HL-60/S4 (cell line): Measurements from ENCODE around the gene SIGLEC8.
"Not testable (repeated sequence)": the region's sequence is repeated elsewhere in the genome, so short reads cannot be mapped to it uniquely, and the experiment has no call there.

Source experiments
- in situ Hi-C: fragments of 300-500 bp; cut with MboI; formaldehyde crosslinking; loops from 2 replicates; pipeline ENCODE4 v1.14.3; 2022; ENCODE audit warnings: low sequenced_read_pairs

Gene SIGLEC8

GRCh38 chr19:51458051-51458645 is at the start of gene SIGLEC8:
Gene SIGLEC8 (minus strand): TSS chr19:51458454. CDS start chr19:51458387, 67 bp downstream.
- in situ Hi-C loops: no loop called here

GRCh38 chr19:51507640-51508058 is 49.4 kb upstream of the SIGLEC8 start:
- in situ Hi-C loops: no loop called here

DNA sequence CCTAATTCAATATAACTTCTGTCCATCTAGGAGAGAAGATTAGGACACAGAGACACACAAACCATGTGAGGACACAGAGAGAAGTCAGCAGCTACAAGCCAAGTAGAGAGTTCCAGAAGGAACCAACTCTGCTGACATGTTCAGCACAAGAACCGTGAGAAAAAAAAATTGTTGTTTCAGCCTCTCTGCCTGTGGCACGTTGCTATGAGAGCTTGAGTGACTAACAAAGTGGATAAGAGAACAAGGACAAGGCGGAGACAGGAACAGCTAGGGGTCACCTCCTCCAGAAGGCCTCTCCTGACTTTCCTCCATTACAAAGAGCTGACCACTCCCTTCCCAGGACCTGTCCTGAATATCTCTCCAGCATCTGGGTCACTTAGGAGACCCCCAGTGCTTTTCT is 48.9 kb upstream of the SIGLEC8 start:
- in situ Hi-C loops: no loop called here

- in situ Hi-C loops: no loop called here
Observed at GRCh38 chr19:51505904-51506303, 47.6 kb upstream of the SIGLEC8 start.

DNA sequence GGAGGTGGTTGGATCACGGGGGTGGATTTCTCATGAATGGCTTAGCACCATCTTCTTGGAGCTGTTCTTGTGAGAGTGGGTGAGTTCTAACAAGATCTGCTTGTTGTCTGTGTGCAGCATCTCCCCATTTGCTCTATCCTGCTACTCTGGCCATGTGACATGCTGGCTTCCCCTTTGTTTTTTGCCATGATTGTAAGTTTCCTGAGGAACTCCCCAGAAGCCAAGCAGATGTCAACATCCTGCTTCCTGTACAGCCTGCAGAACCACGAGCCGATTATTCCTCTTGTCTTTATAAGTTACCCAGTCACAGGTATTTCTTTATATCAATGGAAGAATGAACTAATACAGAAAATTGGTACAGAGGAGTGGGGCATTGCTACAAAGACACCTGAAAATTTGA is 45.6 kb upstream of the SIGLEC8 start:
- in situ Hi-C loops: no loop called here

DNA sequence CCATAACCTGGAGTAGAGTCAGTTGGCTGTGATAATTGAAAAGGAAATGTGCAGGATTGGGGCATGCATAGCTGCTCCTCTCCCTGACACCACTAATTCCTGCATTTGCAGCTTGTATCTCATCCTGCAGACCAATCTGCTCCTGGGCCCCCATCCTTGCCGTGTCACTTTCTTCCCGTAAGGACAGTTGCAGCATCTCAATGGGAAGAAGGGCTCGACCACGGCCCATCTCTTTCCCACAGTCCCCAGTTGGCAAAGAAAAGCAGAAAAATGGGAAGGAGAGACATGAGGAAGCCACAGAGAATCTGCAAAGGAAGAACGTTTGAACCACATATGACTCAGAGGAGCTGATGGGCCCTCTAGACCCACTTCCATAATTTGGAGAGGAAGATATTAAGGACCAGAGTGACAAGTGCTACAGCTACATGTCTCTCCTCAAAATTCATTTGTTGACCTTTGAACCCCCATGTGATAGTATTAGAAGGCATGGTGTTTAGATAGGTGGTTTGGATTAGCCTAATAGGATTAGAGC is 45.1 kb upstream of the SIGLEC8 start:
- in situ Hi-C loops: no loop called here

DNA sequence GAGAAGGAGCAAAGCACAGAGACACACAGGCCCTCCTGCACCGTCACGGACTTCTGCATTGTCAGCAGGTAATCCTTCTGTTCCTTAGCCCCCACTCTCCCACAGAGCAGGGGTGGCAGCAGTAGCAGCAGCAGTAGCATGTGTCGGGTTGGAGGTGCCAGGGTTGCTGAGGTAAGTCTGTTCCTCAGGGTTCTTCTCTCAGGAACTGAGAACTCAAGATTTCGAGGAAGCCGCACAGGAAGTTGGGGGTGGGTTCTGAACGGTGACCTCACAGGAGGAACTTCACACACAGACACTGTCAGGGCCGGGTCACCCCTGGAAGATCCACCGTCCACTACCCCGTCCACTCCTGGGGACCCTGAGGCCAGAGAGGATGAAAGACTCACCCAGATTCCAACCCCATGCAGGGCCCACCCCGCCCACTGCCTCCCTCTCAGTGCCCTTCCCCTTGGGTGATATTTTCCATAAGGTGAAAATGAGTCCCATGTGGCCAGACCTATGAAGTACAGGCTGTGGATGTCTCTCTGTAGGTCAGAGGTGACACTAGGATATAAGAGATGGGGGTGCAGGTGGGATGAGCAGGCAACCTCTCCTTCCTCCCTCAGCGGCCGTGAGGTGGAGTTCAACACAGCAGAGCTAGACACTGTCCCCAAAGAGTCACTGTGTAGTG is 43.5 kb upstream of the SIGLEC8 start, which contains the start of gene SIGLEC12:
TSS of gene SIGLEC12 (minus strand) at position 207 of the 670 bp plus-strand sequence. CDS start at position 140, 67 bp downstream.
- in situ Hi-C loops: no loop called here

DNA sequence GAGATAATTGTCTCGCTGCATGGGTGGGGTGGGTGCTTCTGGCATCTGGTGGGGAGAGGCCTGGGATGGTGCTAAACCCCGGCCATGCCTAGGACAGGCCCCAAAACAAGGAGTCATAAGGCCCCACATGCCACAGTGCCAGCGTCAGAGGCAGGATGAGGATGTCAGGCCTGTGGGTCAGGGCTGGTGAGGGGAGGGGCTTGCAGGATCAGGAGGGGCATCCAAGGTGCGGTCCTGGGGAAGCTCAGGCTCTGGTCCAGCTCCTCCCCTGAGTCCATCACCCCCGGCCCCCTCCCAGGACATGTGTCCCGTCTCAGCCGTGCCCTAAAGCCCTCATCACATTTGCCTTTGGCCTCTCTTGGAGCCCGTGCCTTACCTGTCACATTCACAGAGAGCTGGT is 42.7 kb upstream of the SIGLEC8 start:
- in situ Hi-C loops: not testable (repeated sequence)

- in situ Hi-C loops: no loop called here
Observed at GRCh38 chr19:51497666-51498065, 39.4 kb upstream of the SIGLEC8 start.

- in situ Hi-C loops: no loop called here
Observed at GRCh38 chr19:51493776-51494175, 35.5 kb upstream of the SIGLEC8 start.

- in situ Hi-C loops: no loop called here
Observed at GRCh38 chr19:51491586-51491985, 33.3 kb upstream of the SIGLEC8 start.

GRCh38 chr19:51490676-51491075 is 32.4 kb upstream of the SIGLEC8 start:
- in situ Hi-C loops: no loop called here

GRCh38 chr19:51489113-51489512 is 30.9 kb upstream of the SIGLEC8 start:
- in situ Hi-C loops: no loop called here

GRCh38 chr19:51488491-51488890 is 30.2 kb upstream of the SIGLEC8 start:
- in situ Hi-C loops: no loop called here

DNA sequence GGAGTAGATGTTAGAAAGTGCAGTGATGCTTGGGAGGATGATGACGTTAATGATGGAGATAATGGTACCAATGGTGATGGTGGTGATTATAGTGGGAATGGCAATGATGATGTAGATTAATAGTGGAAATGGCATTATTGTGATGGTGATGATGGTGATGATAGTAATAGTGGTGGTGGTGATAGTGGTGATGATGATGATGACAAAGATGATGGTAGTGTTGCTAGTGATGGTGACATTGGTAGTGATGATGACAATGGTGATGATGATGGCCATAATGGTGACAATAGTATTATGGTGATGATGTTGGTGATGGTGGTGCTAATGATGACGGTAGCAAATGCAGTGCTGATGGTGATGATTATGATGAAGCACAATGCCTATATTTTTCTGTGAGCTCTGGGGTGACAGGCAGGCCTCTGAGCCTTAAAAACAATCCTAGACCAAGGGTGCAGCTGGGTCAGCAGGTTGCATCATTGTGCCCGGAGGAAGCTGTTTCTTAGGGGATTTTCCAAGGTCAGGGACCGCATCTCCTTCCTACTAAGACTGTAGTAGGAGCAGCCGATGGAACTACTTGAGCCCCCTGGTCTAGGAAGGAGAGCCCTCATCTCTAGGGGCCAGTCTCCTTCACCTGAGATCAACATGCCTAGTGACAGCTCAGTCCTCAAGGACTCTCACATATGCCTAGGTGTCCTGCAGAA is 27.9 kb upstream of the SIGLEC8 start:
- in situ Hi-C loops: no loop called here

GRCh38 chr19:51480590-51480989 is 22.3 kb upstream of the SIGLEC8 start:
- in situ Hi-C loops: no loop called here

DNA sequence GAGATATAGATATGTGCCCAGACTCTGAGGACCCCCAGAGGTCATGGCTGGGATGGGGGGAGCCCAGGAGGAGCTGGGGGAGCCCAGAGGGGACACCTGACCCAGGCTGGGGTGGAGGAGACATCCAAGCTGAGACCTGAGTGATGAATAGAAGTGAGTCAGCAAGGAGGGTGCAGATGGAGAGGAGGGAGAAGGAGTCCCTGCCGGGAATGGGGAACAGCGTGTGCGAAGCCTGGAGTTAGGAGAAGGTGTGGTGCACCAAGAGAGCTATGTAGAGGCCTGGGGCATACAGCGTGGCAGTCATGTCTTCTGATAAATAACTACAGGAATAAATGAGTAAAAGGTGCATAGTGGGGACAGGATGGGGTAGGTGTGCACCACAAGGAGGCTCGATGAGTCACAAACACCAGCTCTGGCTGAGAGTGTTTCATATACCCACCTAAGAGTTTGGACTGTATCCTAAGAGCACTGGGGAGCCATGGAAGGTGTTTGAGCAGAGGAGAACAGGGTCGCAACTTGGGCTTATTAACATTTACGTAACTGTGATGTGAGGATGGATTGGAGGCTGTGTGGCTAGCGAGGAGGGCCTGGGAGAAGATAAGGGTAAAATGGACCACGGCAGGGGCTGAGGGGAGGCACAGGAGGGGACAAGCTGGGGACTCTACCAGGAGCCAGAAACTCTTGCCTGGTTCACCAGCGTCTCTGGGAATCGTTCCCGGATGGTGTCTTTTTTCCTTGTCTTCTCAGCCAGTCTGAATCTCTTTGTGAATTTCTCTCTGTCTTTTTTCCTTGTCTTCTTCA is 21.5 kb upstream of the SIGLEC8 start:
- in situ Hi-C loops: loop anchor here (10.0 kb wide), 1 partner anchor 175 kb away; no protein-coding TSS in a partner anchor

DNA sequence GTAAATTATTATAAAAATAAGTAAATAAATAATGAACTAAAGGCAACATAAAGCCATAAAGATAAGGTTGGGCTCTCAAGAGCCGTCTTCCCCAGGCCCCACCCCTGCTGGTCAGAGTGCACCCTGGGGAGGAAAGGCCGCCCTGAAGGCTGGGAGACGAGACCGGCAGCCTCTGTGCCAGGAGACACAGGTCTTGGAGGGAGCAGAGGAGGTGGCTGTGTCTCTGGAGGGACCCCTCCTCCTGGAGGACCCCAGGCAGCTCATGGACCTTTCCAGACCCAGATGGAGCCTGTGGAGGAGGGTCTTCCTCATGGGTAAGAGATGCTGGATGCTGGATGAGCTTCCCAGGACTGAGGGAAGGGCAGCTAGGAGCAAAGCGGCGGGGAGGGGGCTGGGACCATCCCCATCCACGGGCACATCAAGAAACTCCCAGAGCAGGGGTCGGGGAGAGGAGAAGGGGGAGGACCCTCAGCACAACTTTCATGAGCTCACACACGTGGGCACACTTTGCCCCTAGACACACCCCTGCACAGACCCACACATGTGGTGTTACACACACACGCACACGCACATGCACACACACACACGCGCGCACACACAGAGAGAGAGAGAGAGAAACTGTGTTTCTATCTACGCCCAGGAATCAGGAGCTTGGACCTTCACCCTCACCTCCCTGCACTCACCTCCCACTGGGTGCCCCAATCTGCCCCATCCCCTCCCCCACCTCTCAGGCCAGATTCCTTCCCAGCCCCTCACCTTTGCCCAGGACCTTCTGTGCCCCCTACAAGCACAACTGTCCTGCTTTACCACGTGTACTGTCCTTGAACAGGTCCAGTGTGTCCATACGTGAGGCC is 20.4 kb upstream of the SIGLEC8 start, which contains the start of gene CEACAM18:
TSS of gene CEACAM18 (plus strand) at position 159 of the 854 bp plus-strand sequence.
- in situ Hi-C loops: loop anchor here (10.0 kb wide), 1 partner anchor 176 kb away; no protein-coding TSS in a partner anchor

DNA sequence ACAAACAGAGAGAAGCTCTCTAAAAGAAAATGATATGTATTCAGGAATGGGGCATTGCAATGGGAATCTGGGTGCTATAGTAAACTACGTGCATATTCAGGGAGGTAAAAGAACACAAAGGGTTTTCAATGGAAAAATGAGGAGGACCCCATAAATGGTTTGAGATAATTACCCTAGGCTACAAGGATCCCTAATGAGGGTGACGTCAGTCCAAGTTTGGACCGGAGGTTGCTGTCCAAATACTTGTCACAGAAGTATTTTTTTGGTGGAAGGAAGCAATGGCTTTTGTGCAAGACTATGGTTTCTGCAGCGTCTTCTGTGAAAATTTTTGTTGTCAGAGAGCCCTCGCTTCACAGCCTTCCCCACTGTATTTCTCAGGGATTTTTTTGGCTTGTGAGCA is 19.1 kb upstream of the SIGLEC8 start:
- in situ Hi-C loops: loop anchor here (10.0 kb wide), 1 partner anchor 177 kb away; no protein-coding TSS in a partner anchor

GRCh38 chr19:51476164-51476563 is 17.9 kb upstream of the SIGLEC8 start:
- in situ Hi-C loops: loop anchor here (10.0 kb wide), 1 partner anchor 179 kb away; no protein-coding TSS in a partner anchor
